Neural cell (in vitro differentiated cells): Measurements from ENCODE around the gene PCDH9.

ENCODE experiments used
- CTCF ChIP-seq: fragments of 450-650 bp; IDR thresholded peaks from 2 replicates; pipeline ENCODE4 v1.5.1; 2014; ENCODE audit warnings: antibody characterized with exemption, mild to moderate bottlenecking, moderate library complexity; ENCODE audit not compliant: poor library complexity, severe bottlenecking
- EZH2 ChIP-seq: fragments of 200-600, 300-800 bp; shearing (Covaris generic), sonication (generic); IDR thresholded peaks from 2 replicates; pipeline ENCODE4 v1.6.1; 2014; ENCODE audit warnings: antibody characterized with exemption, low read length, borderline replicate concordance, mild to moderate bottlenecking; ENCODE audit not compliant: insufficient read depth, poor library complexity, severe bottlenecking
- MXI1 ChIP-seq: fragments of 450-650 bp; conservative IDR thresholded peaks from 2 replicates; pipeline ENCODE4 v1.6.1; 2014; ENCODE audit warnings: antibody characterized with exemption, mild to moderate bottlenecking; ENCODE audit not compliant: poor library complexity, severe bottlenecking
- POLR2AphosphoS5 ChIP-seq: IDR thresholded peaks from 2 replicates; pipeline ENCODE4 v1.6.1; 2012
- REST ChIP-seq: IDR thresholded peaks from 2 replicates; pipeline ENCODE4 v1.6.1; 2012; ENCODE audit warnings: borderline replicate concordance

- no peak for TF ChIP-seq MXI1
- no peak for TF ChIP-seq EZH2
- no peak for TF ChIP-seq POLR2AphosphoS5
- TF ChIP-seq REST = no peak
- no peak for TF ChIP-seq CTCF
Observed at GRCh38 chr13:67120872-67121531, 109.1 kb downstream of the PCDH9 start.
